Suprapubic skin (tissue), 4 donors: ENCODE results near the gene C1D.

Experiments
- EP300 ChIP-seq: sonication (generic); formaldehyde crosslinking; IDR thresholded peaks from one replicate; pipeline ENCODE4 v1.6.1; 2017; ENCODE audit warnings: antibody characterized with exemption
- POLR2AphosphoS5 ChIP-seq, 3 donors: sonication (generic); formaldehyde crosslinking; IDR thresholded peaks; one replicate each; pipeline ENCODE4 v1.6.1; 2017; ENCODE audit warnings: antibody characterized with exemption in 3 of 3

GRCh38 chr2:68043032-68043431 lies 19.8 kb downstream of the C1D start:
- TF ChIP-seq EP300 (no peak), POLR2AphosphoS5 (IDR thresholded peaks at IDR 0.05) (no peak)
